HCT116 (cell line): ENCODE measurements around the gene RYR2. TPM values are rescaled to one million over a fixed set of nuclear protein-coding genes. Genes with fewer than 3 reads are reported as not detected.

Experiments used
- ATAC-seq: fragments of 200-7000 bp; cut with Tn5 transposase; 2 replicates; pipeline ENCODE4 v1.9.1; 2020; ENCODE audit warnings: mild to moderate bottlenecking, moderate library complexity
- BruUV-seq: library from RNA; stranded (reverse); fragments of 400-500 nt; replicated peaks from 2 replicates; lab custom pipeline; 2021; lab: Mats Ljungman, UMichigan
- CTCF ChIA-PET: fragments of 300-600 bp; sonication (Branson Sonifier 250); formaldehyde crosslinking; loops from one replicate; lab custom pipeline; 2021; ENCODE audit warnings: antibody characterized with exemption; lab: Charles Lee
- POLR2A ChIA-PET: fragments of 300-600, 350-600 bp; sonication (Branson Sonifier 250); formaldehyde crosslinking; loops from one replicate; lab custom pipeline; 2021; ENCODE audit warnings: antibody characterized with exemption; lab: Charles Lee
- RAD21 ChIA-PET, 2 experiments: fragments of 300-600 bp; sonication (Branson Sonifier 250); formaldehyde crosslinking; loops; one replicate each; lab custom pipeline; 2023; ENCODE audit warnings: low total read pairs in 2 of 2; ENCODE audit not compliant: uncharacterized antibody in 2 of 2, unreplicated experiment in 2 of 2, low non-redundant PET in 1 of 2; lab: Charles Lee
- DNase-seq: peaks from one replicate; pipeline ENCODE4 v3.0.0-alpha.2; 2010; ENCODE audit warnings: low read depth, low spot score
- H2AFZ ChIP-seq: fragments of 200-600 bp; shearing (Covaris generic), sonication (generic); 2 replicates; pipeline ENCODE4 v1.6.1; 2017; ENCODE audit warnings: low read depth, mixed run types, mixed read lengths, antibody characterized with exemption, low read length; ENCODE audit not compliant: poor library complexity, severe bottlenecking
- H3K27ac ChIP-seq: 2 replicates; pipeline ENCODE4 v1.5.1; 2012; ENCODE audit warnings: low read depth, low read length
- H3K27me3 ChIP-seq: fragments of 200-600 bp; sonication (generic); 2 replicates; pipeline ENCODE4 v1.6.1; 2016; ENCODE audit warnings: mixed run types, low read length, mixed read lengths; ENCODE audit not compliant: insufficient read depth
- H3K36me3 ChIP-seq, 2 experiments: fragments of 200-500 bp in 1 of 2; fragments of 200-600 bp in 1 of 2; sonication (Bioruptor generic) in 1 of 2; sonication (generic) in 1 of 2; 2 replicates each; pipeline versions ENCODE4 v1.5.1 to v1.6.1; 2014 to 2016; ENCODE audit warnings: low read length in 2 of 2, inconsistent platforms in 1 of 2, mixed read lengths in 1 of 2, mixed run types in 1 of 2; ENCODE audit not compliant: insufficient read depth in 2 of 2, control insufficient read depth in 1 of 2
- H3K4me1 ChIP-seq, 2 experiments: fragments of 200-600 bp in 1 of 2; sonication (generic) in 1 of 2; 2 replicates each; pipeline versions ENCODE4 v1.5.1 to v1.6.1; 2012 to 2017; ENCODE audit warnings: low read length in 2 of 2, inconsistent platforms in 1 of 2, mild to moderate bottlenecking in 1 of 2, mixed read lengths in 1 of 2, mixed run types in 1 of 2, moderate library complexity in 1 of 2; ENCODE audit not compliant: insufficient read depth in 2 of 2, control insufficient read depth in 1 of 2
- H3K4me2 ChIP-seq: fragments of 200-600 bp; sonication (generic); 2 replicates; pipeline ENCODE4 v1.6.1; 2017; ENCODE audit warnings: mixed run types, low read length, mixed read lengths
- H3K4me3 ChIP-seq, 2 experiments: fragments of 200-600 bp in 1 of 2; sonication (generic) in 1 of 2; replicated peaks in 1 of 2; 2 replicates each; pipeline ENCODE4 v1.5.1; 2011 to 2016; ENCODE audit warnings: low read length in 2 of 2, control low read depth in 1 of 2, low read depth in 1 of 2, mild to moderate bottlenecking in 1 of 2, mixed read lengths in 1 of 2, mixed run types in 1 of 2
- H3K79me2 ChIP-seq: fragments of 200-600 bp; sonication (generic); 2 replicates; pipeline ENCODE4 v1.6.1; 2017; ENCODE audit warnings: mild to moderate bottlenecking, mixed run types, low read length, moderate library complexity, mixed read lengths; ENCODE audit not compliant: insufficient read depth
- H3K9ac ChIP-seq: fragments of 200-600 bp; sonication (generic); 2 replicates; pipeline ENCODE4 v1.6.1; 2016; ENCODE audit warnings: low read length, mixed read lengths
- H3K9me2 ChIP-seq: fragments of 200-600 bp; sonication (generic), shearing (Covaris generic); 2 replicates; pipeline ENCODE4 v1.6.1; 2017; ENCODE audit warnings: mixed run types, mild to moderate bottlenecking, moderate library complexity; ENCODE audit not compliant: insufficient read depth
- H3K9me3 ChIP-seq, 2 experiments: fragments of 200-500 bp in 1 of 2; fragments of 200-600 bp in 1 of 2; sonication (Bioruptor generic) in 1 of 2; sonication (generic) in 1 of 2; 2 replicates each; pipeline ENCODE4 v1.6.1; 2014 to 2017; ENCODE audit warnings: low read length in 2 of 2, mixed read lengths in 2 of 2, inconsistent platforms in 1 of 2, low read depth in 1 of 2, mild to moderate bottlenecking in 1 of 2, mixed run types in 1 of 2, moderate library complexity in 1 of 2; ENCODE audit not compliant: control insufficient read depth in 1 of 2, insufficient read depth in 1 of 2
- H4K20me1 ChIP-seq: fragments of 200-600 bp; sonication (generic), shearing (Covaris generic); 2 replicates; pipeline ENCODE4 v1.6.1; 2017; ENCODE audit warnings: mixed run types, mild to moderate bottlenecking, moderate library complexity; ENCODE audit not compliant: insufficient read depth
- EGR1 ChIP-seq: IDR thresholded peaks from 2 replicates; pipeline ENCODE4 v1.6.1; 2012; ENCODE audit warnings: low read depth
- EZH2 ChIP-seq: fragments of 200-600 bp; sonication (generic); IDR thresholded peaks from 2 replicates; pipeline ENCODE4 v1.6.1; 2017; ENCODE audit warnings: antibody characterized with exemption, mixed run types
- EZH2phosphoT487 ChIP-seq: fragments of 200-600 bp; IDR thresholded peaks from 2 replicates; pipeline ENCODE4 v1.6.1; 2018; ENCODE audit warnings: antibody characterized with exemption, borderline replicate concordance
- FOSL1 ChIP-seq: IDR thresholded peaks from 2 replicates; pipeline ENCODE4 v1.6.1; 2012; ENCODE audit warnings: low read depth
- POLR2A ChIP-seq: IDR thresholded peaks from 2 replicates; pipeline ENCODE4 v1.7.0; 2011; ENCODE audit warnings: borderline replicate concordance; ENCODE audit not compliant: insufficient read depth, insufficient read length; ENCODE audit errors: extremely low read depth
- RAD21 ChIP-seq: IDR thresholded peaks from 2 replicates; pipeline ENCODE4 v1.6.1; 2012; ENCODE audit warnings: low read depth, mild to moderate bottlenecking
- SP1 ChIP-seq: IDR thresholded peaks from 2 replicates; pipeline ENCODE4 v1.6.1; 2012; ENCODE audit warnings: low read depth
- TCF7L2 ChIP-seq: IDR thresholded peaks from 2 replicates; pipeline ENCODE4 v1.7.0; 2011; ENCODE audit warnings: borderline replicate concordance, inconsistent platforms; ENCODE audit not compliant: insufficient read depth, insufficient read length; ENCODE audit errors: extremely low read depth
- YY1 ChIP-seq: IDR thresholded peaks from 2 replicates; pipeline ENCODE4 v1.6.1; 2011; ENCODE audit warnings: low read length, low read depth, moderate library complexity, mild to moderate bottlenecking; ENCODE audit not compliant: insufficient replicate concordance; ENCODE audit errors: extremely low read depth
- intact Hi-C: fragments of 100-400 bp; cut with micrococcal nuclease; formaldehyde crosslinking; loops from 2 replicates; pipeline ENCODE4 v1.10.0; 2022
- total RNA-seq: library from RNA; stranded (reverse); gene quantifications from one replicate; pipeline ENCODE4 v1.2.1, GENCODE V29; 2021; ENCODE audit not compliant: unreplicated experiment
- TF ChIP-seq, protein P1 (sequence below): IDR thresholded peaks from 2 replicates; pipeline ENCODE4 v1.6.1; 2012
- TF ChIP-seq, protein P2 (sequence below), 3 experiments: fragments of 200-600 bp in 1 of 3; sonication (generic) in 1 of 3; IDR thresholded peaks in 2 of 3; conservative IDR thresholded peaks in 1 of 3; 2 replicates each; pipeline ENCODE4 v1.5.1; 2012 to 2017; ENCODE audit warnings: low read depth in 2 of 3, low read length in 2 of 3, antibody characterized with exemption in 1 of 3, borderline replicate concordance in 1 of 3, control low read depth in 1 of 3, mild to moderate bottlenecking in 1 of 3, mixed read lengths in 1 of 3, mixed run types in 1 of 3, moderate library complexity in 1 of 3; ENCODE audit not compliant: insufficient read depth in 1 of 3

The RYR2 gene
- total RNA-seq, 1 experiment from 2014 or later: 0.02 TPM

DNA sequence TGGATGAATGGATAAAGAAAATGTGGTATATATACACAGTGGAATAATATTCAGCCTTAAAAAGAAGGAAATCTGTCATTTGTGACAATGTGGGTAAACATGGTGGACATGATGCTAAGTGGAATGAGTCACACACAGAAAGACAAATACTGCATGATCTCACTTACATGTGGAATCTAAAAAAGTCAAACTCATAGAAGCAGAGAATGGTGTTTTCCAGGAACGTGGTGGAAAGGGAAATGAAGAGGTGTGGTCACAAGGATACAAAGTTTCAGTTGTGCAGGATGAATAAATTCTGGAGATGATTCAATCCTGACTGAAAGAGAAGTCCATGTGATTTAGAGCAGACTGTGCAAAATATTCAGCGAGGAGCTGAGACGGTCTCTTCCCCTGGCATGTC, 56.6 kb downstream of the RYR2 start:
- ChIA-PET CTCF (no interaction called here), RAD21 (no interaction called here), POLR2A (no interaction called here)
- no peak overlapping the region for H3K4me2 ChIP-seq
- H3K27ac ChIP-seq: no peak overlapping the region
- H2AFZ ChIP-seq: no peak overlapping the region
- H3K4me3 ChIP-seq: no peak overlapping the region
- H3K9ac ChIP-seq: no peak overlapping the region
- ATAC-seq: no peak
- no peaks in the 10 kb centered on the region for H3K4me1 ChIP-seq
- no peak for TF ChIP-seq FOSL1
- TF ChIP-seq SP1: no peak
- no peak for TF ChIP-seq EZH2phosphoT487
- no peak for TF ChIP-seq EZH2
- TF ChIP-seq TCF7L2: no peak
- no peak for TF ChIP-seq EGR1
- TF ChIP-seq, protein P1, sequence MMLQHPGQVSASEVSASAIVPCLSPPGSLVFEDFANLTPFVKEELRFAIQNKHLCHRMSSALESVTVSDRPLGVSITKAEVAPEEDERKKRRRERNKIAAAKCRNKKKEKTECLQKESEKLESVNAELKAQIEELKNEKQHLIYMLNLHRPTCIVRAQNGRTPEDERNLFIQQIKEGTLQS: no peak
- TF ChIP-seq, protein P2, sequence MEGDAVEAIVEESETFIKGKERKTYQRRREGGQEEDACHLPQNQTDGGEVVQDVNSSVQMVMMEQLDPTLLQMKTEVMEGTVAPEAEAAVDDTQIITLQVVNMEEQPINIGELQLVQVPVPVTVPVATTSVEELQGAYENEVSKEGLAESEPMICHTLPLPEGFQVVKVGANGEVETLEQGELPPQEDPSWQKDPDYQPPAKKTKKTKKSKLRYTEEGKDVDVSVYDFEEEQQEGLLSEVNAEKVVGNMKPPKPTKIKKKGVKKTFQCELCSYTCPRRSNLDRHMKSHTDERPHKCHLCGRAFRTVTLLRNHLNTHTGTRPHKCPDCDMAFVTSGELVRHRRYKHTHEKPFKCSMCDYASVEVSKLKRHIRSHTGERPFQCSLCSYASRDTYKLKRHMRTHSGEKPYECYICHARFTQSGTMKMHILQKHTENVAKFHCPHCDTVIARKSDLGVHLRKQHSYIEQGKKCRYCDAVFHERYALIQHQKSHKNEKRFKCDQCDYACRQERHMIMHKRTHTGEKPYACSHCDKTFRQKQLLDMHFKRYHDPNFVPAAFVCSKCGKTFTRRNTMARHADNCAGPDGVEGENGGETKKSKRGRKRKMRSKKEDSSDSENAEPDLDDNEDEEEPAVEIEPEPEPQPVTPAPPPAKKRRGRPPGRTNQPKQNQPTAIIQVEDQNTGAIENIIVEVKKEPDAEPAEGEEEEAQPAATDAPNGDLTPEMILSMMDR (IDR thresholded peaks at IDR 0.05 in 2 of 3, conservative IDR thresholded peaks at IDR 0.05 in 1 of 3; ENCODE audit: borderline replicate concordance in 1 of 3, insufficient read depth in 1 of 3, low read depth in 2 of 3, low read length in 2 of 3): no peak
- TF ChIP-seq POLR2A: no peak
- no peak for TF ChIP-seq YY1
- TF ChIP-seq RAD21: no peak
- H3K9me2 ChIP-seq: no peaks in the 10 kb centered on the region
- H3K27me3 ChIP-seq: no peaks in the 10 kb centered on the region
- no peaks in the 10 kb centered on the region for H3K79me2 ChIP-seq
- BruUV-seq: no TSS peak
- DNase-seq: no peak
- no peaks in the 10 kb centered on the region for H3K9me3 ChIP-seq
- no peaks in the 10 kb centered on the region for H3K36me3 ChIP-seq
- no peaks in the 10 kb centered on the region for H4K20me1 ChIP-seq
- intact Hi-C loops: no loop called here
